Heart right ventricle (tissue), 16 donors: ENCODE data around the gene SMG6. TPM values are rescaled to one million over a fixed set of nuclear protein-coding genes. Genes with fewer than 3 reads are reported as not detected.
A peak's percentile ranks its signal among the peaks of the same experiment; 100 is the strongest.

ENCODE experiments used
- ATAC-seq, 8 donors: fragments of 200-7000 bp; cut with Tn5 transposase; one replicate each; pipeline ENCODE4 v1.9.1; 2020; ENCODE audit warnings: mild to moderate bottlenecking in 8 of 8, moderate library complexity in 8 of 8, moderate number of reproducible peaks in 1 of 8
- DNase-seq, 2 donors: peaks; one replicate each; pipeline ENCODE4 v3.0.0-alpha.2; 2020
- H3K27ac ChIP-seq, 10 donors: fragments of 200-600 bp; sonication (generic) in 2 of 10; one replicate each; pipeline versions ENCODE4 v1.5.0 to v1.8.0; 2020 to 2022; ENCODE audit warnings: mild to moderate bottlenecking in 3 of 10
- H3K27me3 ChIP-seq, 7 donors: fragments of 200-600 bp; one replicate each; pipeline ENCODE4 v1.8.0; 2021 to 2022; ENCODE audit warnings: mild to moderate bottlenecking in 2 of 7
- H3K36me3 ChIP-seq, 9 donors: fragments of 200-600 bp; sonication (generic) in 1 of 9; one replicate each; pipeline versions ENCODE4 v1.5.0 to v1.8.0; 2020 to 2022; ENCODE audit warnings: mild to moderate bottlenecking in 2 of 9
- H3K4me1 ChIP-seq, 9 donors: fragments of 200-600 bp; sonication (generic) in 1 of 9; one replicate each; pipeline versions ENCODE4 v1.5.0 to v1.8.0; 2020 to 2022; ENCODE audit warnings: mild to moderate bottlenecking in 4 of 9
- H3K4me3 ChIP-seq, 10 donors: fragments of 200-600 bp; sonication (generic) in 2 of 10; one replicate each; pipeline versions ENCODE4 v1.5.0 to v1.8.0; 2020 to 2022; ENCODE audit warnings: mild to moderate bottlenecking in 7 of 10, moderate library complexity in 2 of 10
- H3K9me3 ChIP-seq, 11 donors: fragments of 200-600 bp in 10 of 11; sonication (generic) in 2 of 11; one replicate each; pipeline versions ENCODE4 v1.5.0 to v1.8.0; 2013 to 2022; ENCODE audit warnings: mild to moderate bottlenecking in 2 of 11, control low read depth in 1 of 11, moderate library complexity in 1 of 11
- WGBS, 2 donors: extraction: QIAGEN DNeasy Blood & Tissue Kit; methylation state at CpG; one replicate each; pipeline ENCODE4 v1.1.7; 2013; ENCODE audit warnings: inconsistent platforms in 1 of 2; 5-methylcytosine and 5-hydroxymethylcytosine counted together
- intact Hi-C, 10 donors: fragments of 100-400 bp; cut with DNase I; formaldehyde crosslinking; loops; one replicate each; pipeline versions ENCODE4 v1.11.1 to v1.14.2; 2022
- polyA plus RNA-seq, 2 donors: library from polyadenylated mRNA; stranded (reverse); fragments of 200-250 nt; gene quantifications; one replicate each; pipeline ENCODE4 v1.2.3, GENCODE V29; 2013
- total RNA-seq, 10 donors: library from RNA; stranded (reverse); fragmentation: NEBNext Ultra II Directional in 3 of 10; extraction: Animal tissue kit (Norgen Biotek cat#: 25700) in 3 of 10; gene quantifications; one replicate each; pipeline versions ENCODE4 v1.2.1 to v1.2.4, GENCODE V29; 2021 to 2023
- TF ChIP-seq, protein P1 (sequence below), 9 donors: fragments of 200-600 bp; sonication (generic) in 2 of 9; IDR thresholded peaks; one replicate each; pipeline versions ENCODE4 v1.5.0 to v1.8.0; 2021 to 2022; ENCODE audit warnings: antibody characterized with exemption in 9 of 9, mild to moderate bottlenecking in 5 of 9, moderate library complexity in 1 of 9
- donor health status: Arrhythmogenic right ventricular cardiomyopathy.
- donor health status: ischemic (EF 13 %, LVEDD 7.1; RV severe dilation, severe dysfunction).
- donor health status: healthy with polysubstance abuse.
- donor health status: DM: no; HTN: yes; CAD: no.
- donor health status: DM: no; HTN: no; CAD: no.
- donor health status: ischemic (EF 25% LVEDD 6.9; RV normal size, moderate dysfunction).
- donor health status: ischemic (EF 25% LVEDD 5.7; RV mildly dilated, moderate dysfunction).
- donor health status: healthy.
- donor health status: DM: yes; HTN: yes; CAD: no.
- donor health status: Ischemic cardiomyopathy.
- donor health status: ischemic (EF 35%, LVEDD 5.7; RV mildly dilated, moderate dysfunction).
- donor health status: nonischemic (EF 11% LVEDD 7.7; RV severe dilation, severe dysfunction).
- donor health status: DM: yes; HTN: yes; CAD: no.
- donor health status: PGD.
- donor health status: ischemic (EF 29% LVEDD 5.4; RV normal size, mild dysfunction).
- donor health status: nonischemic (EF 23%, LVEDD 6.1; RV moderate dilation, normal function).

The SMG6 gene
- total and polyA plus RNA-seq, 12 donors: 13.6 to 28.1 (median 19.6) TPM

DNA sequence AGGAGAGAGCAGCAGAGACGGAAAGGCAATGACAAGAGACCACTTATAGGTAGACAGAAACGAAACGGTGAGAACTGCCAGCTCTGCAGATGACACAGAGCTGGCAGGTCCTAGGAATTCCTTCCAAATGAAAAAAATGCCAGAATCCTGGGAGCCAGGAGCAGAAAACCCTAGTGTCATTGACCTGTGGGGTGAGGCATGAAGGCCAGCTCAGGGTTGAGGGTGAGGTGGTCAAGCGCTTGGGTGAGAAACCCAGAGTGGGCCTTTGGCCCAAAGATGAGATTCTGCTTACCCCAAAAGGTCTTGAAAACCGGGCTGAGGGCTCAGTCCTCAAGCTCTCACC lies 239.5 kb downstream of the SMG6 start:
- Histone ChIP-seq H3K4me3 (no peak overlapping the region), H3K9me3 (no peaks in the 10 kb centered on the region), H3K27me3 (peaks cover 0 to 5% (median 0%) of the 10 kb centered on the region in 7 donors), H3K4me1 (peaks cover 42 to 100% (median 93%) of the 10 kb centered on the region in 9 donors), H3K36me3 (peaks cover 0 to 94% (median 9%) of the 10 kb centered on the region in 9 donors), H3K27ac (peak overlapping the region; percentile 37 to 97 (median 93))
- intact Hi-C loops: loop anchor here in 5 of 10 donors (2.0 to 10.0 kb wide), 5 partner anchors 108 to 341 kb away; partner anchors contain the start of gene MNT (in 1 of the 5)
- 44 to 55% methylated on average over 5 of the region's 5 CpGs for WGBS, 2 donors
- TF ChIP-seq, protein P1, sequence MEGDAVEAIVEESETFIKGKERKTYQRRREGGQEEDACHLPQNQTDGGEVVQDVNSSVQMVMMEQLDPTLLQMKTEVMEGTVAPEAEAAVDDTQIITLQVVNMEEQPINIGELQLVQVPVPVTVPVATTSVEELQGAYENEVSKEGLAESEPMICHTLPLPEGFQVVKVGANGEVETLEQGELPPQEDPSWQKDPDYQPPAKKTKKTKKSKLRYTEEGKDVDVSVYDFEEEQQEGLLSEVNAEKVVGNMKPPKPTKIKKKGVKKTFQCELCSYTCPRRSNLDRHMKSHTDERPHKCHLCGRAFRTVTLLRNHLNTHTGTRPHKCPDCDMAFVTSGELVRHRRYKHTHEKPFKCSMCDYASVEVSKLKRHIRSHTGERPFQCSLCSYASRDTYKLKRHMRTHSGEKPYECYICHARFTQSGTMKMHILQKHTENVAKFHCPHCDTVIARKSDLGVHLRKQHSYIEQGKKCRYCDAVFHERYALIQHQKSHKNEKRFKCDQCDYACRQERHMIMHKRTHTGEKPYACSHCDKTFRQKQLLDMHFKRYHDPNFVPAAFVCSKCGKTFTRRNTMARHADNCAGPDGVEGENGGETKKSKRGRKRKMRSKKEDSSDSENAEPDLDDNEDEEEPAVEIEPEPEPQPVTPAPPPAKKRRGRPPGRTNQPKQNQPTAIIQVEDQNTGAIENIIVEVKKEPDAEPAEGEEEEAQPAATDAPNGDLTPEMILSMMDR (IDR thresholded peaks at IDR 0.05): no peak
- no peak for ATAC-seq
- DNase-seq: no peak

DNA sequence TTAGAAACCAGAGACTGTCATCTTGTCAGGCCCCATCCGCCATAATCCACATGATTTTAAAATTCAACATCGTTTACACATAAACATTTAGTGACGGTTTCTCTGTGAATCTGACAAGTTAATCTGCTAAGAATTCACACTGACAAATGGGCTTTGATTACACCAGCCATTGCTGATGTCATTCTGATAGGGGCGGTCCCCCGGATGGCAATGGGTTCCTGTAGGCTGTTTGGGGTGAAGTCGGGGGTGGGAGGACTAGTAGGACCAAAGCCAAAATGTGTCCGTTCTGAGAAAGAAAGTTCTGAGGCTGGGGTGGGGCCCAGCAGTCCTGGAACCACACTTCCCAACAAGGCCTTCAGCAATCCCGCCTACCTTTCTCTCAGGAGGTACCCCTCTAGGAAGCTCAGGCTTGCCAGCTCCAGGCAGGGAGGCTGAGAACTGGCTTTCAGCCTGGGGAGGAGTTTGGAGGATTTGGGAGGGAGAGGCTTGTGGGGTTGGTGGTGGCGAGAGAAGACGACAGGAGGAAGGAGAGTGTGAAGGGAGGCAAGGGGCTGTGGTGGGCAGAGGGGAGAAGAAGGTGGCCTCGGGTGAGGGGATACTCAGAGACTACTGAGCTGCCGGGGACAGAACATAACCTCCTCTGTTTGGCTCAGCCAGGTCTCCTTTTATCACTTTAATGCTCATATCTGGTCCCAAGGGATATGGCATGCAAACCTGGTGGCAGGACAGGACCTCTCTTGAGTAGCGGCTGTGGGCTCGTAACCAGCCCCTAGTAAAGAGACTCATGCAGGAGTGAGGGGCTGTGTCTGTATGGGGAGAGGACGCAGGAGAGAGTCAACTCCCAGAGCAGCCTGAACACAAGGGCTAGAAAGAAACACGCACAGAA lies 240.1 kb downstream of the SMG6 start:
- WGBS, 2 donors: 48 to 56% methylated on average over 15 to 16 of the region's 16 CpGs
- TF ChIP-seq, protein P1 (IDR thresholded peaks at IDR 0.05): no peak
- ATAC-seq: peak in 3 of 8 donors; percentile 1 to 19 (median 6)
- Histone ChIP-seq H3K27me3 (peaks cover 0 to 11% (median 0%) of the 10 kb centered on the region in 7 donors), H3K9me3 (no peaks in the 10 kb centered on the region), H3K4me3 (no peak overlapping the region), H3K4me1 (peaks cover 42 to 100% (median 93%) of the 10 kb centered on the region in 9 donors), H3K27ac (peak overlapping the region; percentile 37 to 97 (median 93)), H3K36me3 (peaks cover 0 to 94% (median 9%) of the 10 kb centered on the region in 9 donors)
- intact Hi-C loops: loop anchor here in 5 of 10 donors (2.0 to 10.0 kb wide), 5 partner anchors 109 to 341 kb away; partner anchors contain the start of gene MNT (in 1 of the 5)
- peak in 1 of 2 donors; percentile 57 for DNase-seq

DNA sequence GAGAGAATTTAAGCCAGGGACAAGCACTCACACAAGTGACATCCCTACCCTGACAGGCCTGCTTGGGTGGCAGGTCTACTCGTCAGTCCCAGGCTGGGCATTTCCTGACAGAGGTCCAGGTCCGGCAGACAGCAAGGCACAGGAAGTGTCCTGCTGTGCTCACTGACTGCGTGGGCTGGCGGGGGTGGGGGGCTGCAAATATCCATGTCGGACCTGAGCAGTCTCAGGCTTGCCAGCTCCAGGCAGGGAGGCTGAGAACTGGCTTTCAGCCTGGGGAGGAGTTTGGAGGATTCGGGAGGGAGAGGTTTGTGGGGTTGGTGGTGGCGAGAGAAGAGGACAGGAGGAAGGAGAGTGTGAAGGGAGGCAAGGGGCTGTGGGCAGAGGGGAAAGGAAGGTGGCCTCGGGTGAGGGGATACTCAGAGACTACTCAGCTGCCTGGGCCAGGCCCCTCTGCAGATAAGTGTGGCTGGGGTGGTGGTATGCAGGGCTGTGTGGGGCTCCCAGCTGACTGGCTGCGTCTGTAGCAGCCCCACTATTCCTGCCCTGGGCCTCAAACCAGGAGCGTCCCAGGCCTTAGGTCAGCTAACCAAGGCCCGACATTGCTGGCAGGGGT lies 240.9 kb downstream of the SMG6 start:
- ATAC-seq: peak in 2 of 8 donors; percentile 0 to 4
- intact Hi-C loops: loop anchor here in 4 of 10 donors (5.0 to 10.0 kb wide), 4 partner anchors 110 to 342 kb away; partner anchors contain the start of gene MNT (in 1 of the 4)
- DNase-seq: peak in 1 of 2 donors; percentile 13
- Histone ChIP-seq H3K27ac (peak overlapping the region; percentile 37 to 97 (median 93)), H3K4me1 (peaks cover 45 to 100% (median 93%) of the 10 kb centered on the region in 9 donors), H3K9me3 (no peaks in the 10 kb centered on the region), H3K4me3 (no peak overlapping the region), H3K27me3 (peaks cover 0 to 15% (median 8%) of the 10 kb centered on the region in 7 donors), H3K36me3 (peaks cover 0 to 96% (median 9%) of the 10 kb centered on the region in 9 donors)
- 42 to 58% methylated on average over 11 of the region's 11 CpGs for WGBS, 2 donors
- TF ChIP-seq, protein P1 (IDR thresholded peaks at IDR 0.05): no peak

DNA sequence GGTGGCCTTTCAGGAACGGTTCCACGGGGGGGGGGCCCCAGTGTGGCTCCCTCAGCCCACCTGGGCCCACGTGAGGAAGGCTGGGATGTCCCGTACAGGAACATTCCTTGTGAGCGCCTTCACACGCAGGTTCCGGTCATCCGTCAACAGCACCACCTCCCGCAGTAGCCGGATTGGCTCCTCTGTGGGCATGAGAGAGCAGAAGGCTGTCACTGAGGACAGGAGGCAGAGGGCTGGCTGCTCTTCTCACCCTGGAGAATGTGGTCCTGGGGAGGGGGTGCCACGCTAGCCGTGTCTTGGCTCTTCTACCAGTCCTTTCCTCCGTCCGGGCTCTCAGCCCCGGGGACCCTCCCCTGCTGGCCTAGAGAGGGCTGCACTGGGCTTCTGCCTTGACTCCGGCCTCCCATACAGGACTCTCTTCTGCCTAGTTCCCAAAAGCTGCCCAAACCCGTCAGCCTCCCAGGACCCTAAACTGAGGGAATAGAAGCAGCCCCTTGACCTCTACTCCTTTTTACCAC lies 242.1 kb downstream of the SMG6 start:
- Histone ChIP-seq H3K36me3 (peaks cover 0 to 94% (median 9%) of the 10 kb centered on the region in 9 donors), H3K9me3 (no peaks in the 10 kb centered on the region), H3K27me3 (peaks cover 0 to 25% (median 8%) of the 10 kb centered on the region in 7 donors), H3K27ac (peak overlapping the region; percentile 78 to 97 (median 93)), H3K4me3 (peak overlapping the region in 6 of 10 donors; percentile 8 to 83 (median 71)), H3K4me1 (peaks cover 35 to 91% (median 86%) of the 10 kb centered on the region in 9 donors)
- 57 to 71% methylated on average over 17 of the region's 17 CpGs for WGBS, 2 donors
- TF ChIP-seq, protein P1 (IDR thresholded peaks at IDR 0.05): no peak
- ATAC-seq (peak in 1 of 8 donors; percentile 0), DNase-seq (no peak)
- intact Hi-C loops: loop anchor here in 4 of 10 donors (5.0 to 10.0 kb wide), 4 partner anchors 111 to 343 kb away; partner anchors contain the start of gene MNT (in 1 of the 4)
